Thyroid gland (tissue), 4 donors: ENCODE results near the gene NUP88.

ENCODE experiments used
- POLR2A ChIP-seq, 2 donors: fragments of 450-650 bp; IDR thresholded peaks; one replicate each; pipeline ENCODE4 v1.6.1; 2017; ENCODE audit warnings: antibody characterized with exemption in 2 of 2, mild to moderate bottlenecking in 2 of 2, moderate library complexity in 1 of 2
- TF ChIP-seq, protein P1 (sequence below), 6 experiments: fragments of 200-600 bp in 3 of 6; fragments of 450-650 bp in 3 of 6; sonication (generic) in 3 of 6; IDR thresholded peaks; one replicate each; pipeline ENCODE4 v1.5.1; 2016 to 2019; ENCODE audit warnings: antibody characterized with exemption in 6 of 6, mild to moderate bottlenecking in 2 of 6, inconsistent platforms in 1 of 6, moderate library complexity in 1 of 6

DNA sequence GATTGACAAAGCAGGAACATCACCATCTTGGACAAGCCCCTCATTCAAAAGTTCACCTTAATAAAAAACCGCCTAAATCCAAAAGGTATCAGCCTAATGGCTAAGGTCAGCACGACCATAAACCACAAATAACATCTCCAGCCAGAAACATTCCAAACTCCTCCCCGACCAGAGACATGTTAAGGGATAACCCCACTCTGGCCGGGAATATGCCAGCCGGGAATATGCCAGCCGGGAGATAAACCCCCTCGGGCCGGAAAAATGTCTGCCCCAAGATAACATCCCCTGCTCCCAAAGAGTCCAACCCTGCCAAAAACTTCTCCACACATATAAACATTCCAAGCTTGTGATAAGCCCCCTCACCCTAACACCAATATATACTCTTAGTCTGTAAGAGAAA lies 48.0 kb upstream of the NUP88 start:
- TF ChIP-seq, protein P1, sequence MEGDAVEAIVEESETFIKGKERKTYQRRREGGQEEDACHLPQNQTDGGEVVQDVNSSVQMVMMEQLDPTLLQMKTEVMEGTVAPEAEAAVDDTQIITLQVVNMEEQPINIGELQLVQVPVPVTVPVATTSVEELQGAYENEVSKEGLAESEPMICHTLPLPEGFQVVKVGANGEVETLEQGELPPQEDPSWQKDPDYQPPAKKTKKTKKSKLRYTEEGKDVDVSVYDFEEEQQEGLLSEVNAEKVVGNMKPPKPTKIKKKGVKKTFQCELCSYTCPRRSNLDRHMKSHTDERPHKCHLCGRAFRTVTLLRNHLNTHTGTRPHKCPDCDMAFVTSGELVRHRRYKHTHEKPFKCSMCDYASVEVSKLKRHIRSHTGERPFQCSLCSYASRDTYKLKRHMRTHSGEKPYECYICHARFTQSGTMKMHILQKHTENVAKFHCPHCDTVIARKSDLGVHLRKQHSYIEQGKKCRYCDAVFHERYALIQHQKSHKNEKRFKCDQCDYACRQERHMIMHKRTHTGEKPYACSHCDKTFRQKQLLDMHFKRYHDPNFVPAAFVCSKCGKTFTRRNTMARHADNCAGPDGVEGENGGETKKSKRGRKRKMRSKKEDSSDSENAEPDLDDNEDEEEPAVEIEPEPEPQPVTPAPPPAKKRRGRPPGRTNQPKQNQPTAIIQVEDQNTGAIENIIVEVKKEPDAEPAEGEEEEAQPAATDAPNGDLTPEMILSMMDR (IDR thresholded peaks at IDR 0.05), result no peak
- TF ChIP-seq POLR2A (IDR thresholded peaks at IDR 0.05), result no peak
